ENCODE data around the gene MSLN. TPM values are rescaled to one million over a fixed set of nuclear protein-coding genes. Genes with fewer than 3 reads are reported as not detected.

The MSLN gene
- polyA plus RNA-seq, 2 of the 4 experiments (the other 2 are of a cell fraction): 2.4 to 3.6 TPM

DNA sequence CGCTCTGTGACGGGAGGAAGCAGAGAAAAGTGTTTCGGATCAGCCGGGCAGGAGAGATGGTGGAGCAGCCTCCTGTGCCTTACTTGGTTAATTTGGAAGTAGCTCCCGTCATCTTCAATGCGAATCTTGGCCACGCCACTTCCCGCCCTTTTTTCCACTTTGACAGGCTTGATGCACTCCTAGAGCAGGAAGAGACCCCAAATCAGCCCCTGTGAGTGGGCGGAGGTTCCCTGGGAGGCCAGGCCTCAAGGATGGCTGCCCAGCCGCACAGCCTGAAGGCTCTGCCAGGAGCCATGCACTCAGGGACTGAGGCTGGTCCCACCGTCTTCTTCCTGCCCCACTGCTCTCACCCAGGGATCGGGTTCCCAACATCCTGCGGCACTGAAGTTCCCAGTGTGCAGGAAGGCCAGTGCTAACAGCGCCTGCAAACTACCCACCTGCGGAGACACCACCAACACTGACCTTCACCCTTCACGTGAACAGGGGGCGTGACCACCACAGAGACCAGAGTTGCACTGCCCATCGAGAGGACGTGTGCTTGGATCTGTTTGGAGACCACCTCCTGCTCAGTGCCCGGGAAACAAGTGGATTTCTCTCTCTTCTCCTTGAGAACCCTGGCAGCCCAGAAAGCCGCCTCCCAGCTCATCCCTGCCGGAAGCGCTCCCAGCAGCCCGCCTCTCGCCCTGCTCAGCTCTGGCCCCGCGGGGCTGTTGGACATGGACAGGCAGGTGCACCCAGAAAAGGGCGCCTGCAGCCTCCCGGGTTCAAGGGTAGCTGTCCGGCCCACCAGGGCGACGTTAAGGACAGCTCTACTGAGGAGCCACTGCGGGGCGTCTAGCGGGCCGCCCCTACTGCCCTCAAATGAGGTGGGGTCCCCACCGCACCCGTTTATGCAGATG lies 20.7 kb upstream of the MSLN start:
- CTCF ChIA-PET: interaction anchor here (1.0 to 28.0 kb wide), 12 partner anchors 9 to 43 kb away, joined by 3 to 656 read pairs (median 8); partner anchors contain the start of genes ANTKMT, CCDC78, FBXL16 and HAGHL
- Histone ChIP-seq H3K27ac (peak overlapping the region; percentile 95 to 96), H3K4me1 (peaks cover 6% of the 10 kb centered on the region; the same call in 2 of the 3 replicates), H3K4me2 (peak overlapping the region; percentile 99), H3K9me3 (no peaks in the 10 kb centered on the region), H3K4me3 (peak overlapping the region; percentile 96)
- WGBS (ENCODE audit: missing lambda C conversion rate): 58% methylated on average over 26 of the region's 38 CpGs
- no peak for TF ChIP-seq FOSB (CRISPR knock-in tag; IDR thresholded peaks at IDR 0.05)
- no peak for FAIRE-seq
- no peak for DNase-seq (ENCODE audit: low read depth in 1 of 2, low spot score in 1 of 2)
- peak in 1 of 2 experiments; percentile 24; a peak in 3 of 6 replicates for ATAC-seq
- POLR2A ChIA-PET: interaction anchor here (1.7 kb wide), 1 partner anchor 12 kb away, joined by 5 read pairs; no protein-coding TSS in a partner anchor

- no peak for FAIRE-seq
- peak; percentile 15 to 57; a peak in 4 of 6 replicates for ATAC-seq
- CTCF ChIA-PET: interaction anchor here (0.9 to 28.0 kb wide), 13 partner anchors 10 to 315 kb away, joined by 3 to 656 read pairs (median 7); partner anchors contain the start of genes ANTKMT, CCDC78, CHTF18 and FBXL16
- Histone ChIP-seq H3K4me2 (peak overlapping the region; percentile 99), H3K9me3 (no peaks in the 10 kb centered on the region), H3K27ac (peak overlapping the region; percentile 95 to 96), H3K4me3 (peak overlapping the region; percentile 96), H3K4me1 (peaks cover 6% of the 10 kb centered on the region; the same call in 2 of the 3 replicates)
- POLR2A ChIA-PET: interaction anchor here (1.7 kb wide), 1 partner anchor 12 kb away, joined by 5 read pairs; no protein-coding TSS in a partner anchor
- 0% methylated on average over 3 of the region's 22 CpGs for WGBS (ENCODE audit: missing lambda C conversion rate)
- no peak for DNase-seq (ENCODE audit: low read depth in 1 of 2, low spot score in 1 of 2)
- TF ChIP-seq POLR2A (IDR thresholded peaks at IDR 0.05; ENCODE audit: low read length): no peak
- TF ChIP-seq JUN (IDR thresholded peaks at IDR 0.05): no peak
- no peak for TF ChIP-seq RARB (CRISPR knock-in tag; IDR thresholded peaks at IDR 0.05)
- no peak for TF ChIP-seq MAFK (IDR thresholded peaks at IDR 0.05; ENCODE audit: partially characterized antibody)
- no peak for TF ChIP-seq ZC3H11A (IDR thresholded peaks at IDR 0.05)
- TF ChIP-seq CBX2 (IDR thresholded peaks at IDR 0.05; ENCODE audit: borderline replicate concordance, low read depth): no peak
- TF ChIP-seq RNF2 (IDR thresholded peaks at IDR 0.05; ENCODE audit: borderline replicate concordance, low read depth): no peak
- no peak for TF ChIP-seq CHD4 (IDR thresholded peaks at IDR 0.05; ENCODE audit: borderline replicate concordance)
- TF ChIP-seq GATA3 (IDR thresholded peaks at IDR 0.05; ENCODE audit: borderline replicate concordance): no peak
Measured at GRCh38 chr16:740459-740763, 20.1 kb upstream of the MSLN start.

DNA sequence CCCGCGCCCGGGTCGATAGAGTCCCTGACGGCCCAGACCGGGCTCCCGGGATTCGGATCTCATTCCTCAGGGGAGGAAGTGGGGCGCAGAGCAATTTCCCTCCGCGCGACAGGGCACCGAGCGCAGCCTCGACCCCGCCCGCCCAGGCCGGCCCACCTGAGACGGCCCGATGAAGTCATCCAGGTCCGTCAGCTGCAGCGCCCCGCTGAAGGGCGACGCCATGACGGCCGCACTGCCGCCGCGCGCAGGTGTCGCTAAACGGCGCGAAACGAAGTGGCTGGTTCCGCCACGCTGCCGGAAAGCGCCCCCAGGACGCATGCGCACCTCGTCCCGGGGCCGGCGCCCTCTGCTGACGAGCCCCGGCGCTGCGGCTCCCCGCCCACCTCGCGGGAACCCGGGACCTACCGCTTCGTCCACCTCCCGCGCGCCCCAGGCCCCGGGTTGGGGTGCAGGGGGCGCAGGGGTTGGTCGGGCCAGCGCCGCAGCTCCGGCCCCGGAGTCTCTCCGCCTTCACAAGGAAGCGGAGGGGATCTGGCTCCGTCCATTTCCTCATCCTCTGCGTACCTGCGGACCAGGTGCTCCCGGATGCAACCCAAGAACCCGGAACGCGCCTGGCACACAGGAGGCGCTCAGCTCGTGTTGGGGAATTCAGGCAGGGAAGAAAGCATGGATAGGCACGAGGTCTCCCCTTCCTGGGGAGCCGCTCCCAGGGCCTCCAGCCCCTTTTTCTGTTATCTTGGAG lies 19.6 kb upstream of the MSLN start, which contains the start of gene CIAO3:
Gene CIAO3, minus strand, starts transcription at position 234 of the 742 bp plus-strand sequence. Its CDS starts 12 bp downstream, at position 222.
- ChIA-PET POLR2A (interaction anchor here (0.9 to 1.7 kb wide), 4 partner anchors 9 to 20 kb away, joined by 3 to 5 read pairs (median 4); partner anchors contain the start of gene ANTKMT), CTCF (interaction anchor here (0.8 to 28.0 kb wide), 14 partner anchors 9 to 315 kb away, joined by 3 to 656 read pairs (median 6); partner anchors contain the start of genes ANTKMT, CCDC78, CHTF18 and FBXL16)
- ATAC-seq (peak; percentile 75 to 87), DNase-seq (ENCODE audit: low read depth in 1 of 2, low spot score in 1 of 2) (peak; percentile 83 to 93), FAIRE-seq (no peak)
- no peaks in the 10 kb centered on the region for H3K9me3 ChIP-seq
- WGBS (ENCODE audit: missing lambda C conversion rate): 2% methylated on average over 15 of the region's 79 CpGs
- peak within 1 kb of the TSS; percentile 95 to 96 for H3K27ac ChIP-seq
- H3K4me1 ChIP-seq: peaks cover 6% of the 10 kb centered on the region; the same call in 2 of the 3 replicates
- H3K4me2 ChIP-seq: peak within 1 kb of the TSS; percentile 99
- H3K4me3 ChIP-seq: peak within 1 kb of the TSS; percentile 96
- TF ChIP-seq POLR2AphosphoS2 (conservative IDR thresholded peaks at IDR 0.05; ENCODE audit: low read length) (no peak), ZC3H11A (IDR thresholded peaks at IDR 0.05) (no peak), RCOR1 (IDR thresholded peaks at IDR 0.05; ENCODE audit: low read depth, low read length) (no peak), CBX2 (IDR thresholded peaks at IDR 0.05; ENCODE audit: borderline replicate concordance, low read depth) (no peak), KDM5A (IDR thresholded peaks at IDR 0.05) (peak; percentile 71), HOXB5 (CRISPR knock-in tag; IDR thresholded peaks at IDR 0.05) (no peak), HOXB13 (CRISPR knock-in tag; IDR thresholded peaks at IDR 0.05; ENCODE audit: low read depth) (no peak), FOXS1 (CRISPR knock-in tag; IDR thresholded peaks at IDR 0.05) (no peak), EP300 (IDR thresholded peaks at IDR 0.05) (no peak), ZNF302 (CRISPR knock-in tag; IDR thresholded peaks at IDR 0.05) (no peak), RARB (CRISPR knock-in tag; IDR thresholded peaks at IDR 0.05) (no peak), SREBF2 (IDR thresholded peaks at IDR 0.05) (no peak), ELK1 (IDR thresholded peaks at IDR 0.05; ENCODE audit: low read depth, low read length) (no peak), TFCP2L1 (CRISPR knock-in tag; IDR thresholded peaks at IDR 0.05) (no peak), JUNB (IDR thresholded peaks at IDR 0.05) (no peak), HES2 (IDR thresholded peaks at IDR 0.05) (no peak), FOSL2 (IDR thresholded peaks at IDR 0.05) (no peak), FOSL2 (CRISPR knock-in tag; IDR thresholded peaks at IDR 0.05) (peak; percentile 31; the same call in 1 of the 2 replicates), CBX8 (IDR thresholded peaks at IDR 0.05) (no peak), NR3C1 (IDR thresholded peaks at IDR 0.05) (no peak), NFE2L2 (conservative IDR thresholded peaks at IDR 0.05; ENCODE audit: low read length) (no peak), PHF8 (IDR thresholded peaks at IDR 0.05; ENCODE audit: borderline replicate concordance, low read depth) (peak; percentile 86)
- TF ChIP-seq, protein P1, sequence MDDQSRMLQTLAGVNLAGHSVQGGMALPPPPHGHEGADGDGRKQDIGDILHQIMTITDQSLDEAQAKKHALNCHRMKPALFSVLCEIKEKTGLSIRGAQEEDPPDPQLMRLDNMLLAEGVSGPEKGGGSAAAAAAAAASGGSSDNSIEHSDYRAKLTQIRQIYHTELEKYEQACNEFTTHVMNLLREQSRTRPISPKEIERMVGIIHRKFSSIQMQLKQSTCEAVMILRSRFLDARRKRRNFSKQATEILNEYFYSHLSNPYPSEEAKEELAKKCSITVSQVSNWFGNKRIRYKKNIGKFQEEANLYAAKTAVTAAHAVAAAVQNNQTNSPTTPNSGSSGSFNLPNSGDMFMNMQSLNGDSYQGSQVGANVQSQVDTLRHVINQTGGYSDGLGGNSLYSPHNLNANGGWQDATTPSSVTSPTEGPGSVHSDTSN (IDR thresholded peaks at IDR 0.05): no peak
